Tibial nerve (tissue), 4 donors: Measurements from ENCODE around the gene BMP7.

Source experiments
- EP300 ChIP-seq, 2 donors: sonication (generic); formaldehyde crosslinking; IDR thresholded peaks; one replicate each; pipeline ENCODE4 v1.6.1; 2017; ENCODE audit warnings: antibody characterized with exemption in 2 of 2, mild to moderate bottlenecking in 1 of 2
- POLR2A ChIP-seq, 2 donors: fragments of 450-650 bp; IDR thresholded peaks; one replicate each; pipeline ENCODE4 v1.6.1; 2017; ENCODE audit warnings: antibody characterized with exemption in 2 of 2, mild to moderate bottlenecking in 2 of 2, moderate library complexity in 2 of 2
- TF ChIP-seq, protein P1 (sequence below), 5 experiments: fragments of 200-600 bp in 3 of 5; fragments of 450-650 bp in 2 of 5; sonication (generic) in 3 of 5; IDR thresholded peaks; one replicate each; pipeline ENCODE4 v1.5.1; 2016 to 2019; ENCODE audit warnings: antibody characterized with exemption in 5 of 5, mild to moderate bottlenecking in 3 of 5, moderate library complexity in 2 of 5

GRCh38 chr20:57244221-57244585 lies 22.2 kb downstream of the BMP7 start:
- TF ChIP-seq, protein P1, sequence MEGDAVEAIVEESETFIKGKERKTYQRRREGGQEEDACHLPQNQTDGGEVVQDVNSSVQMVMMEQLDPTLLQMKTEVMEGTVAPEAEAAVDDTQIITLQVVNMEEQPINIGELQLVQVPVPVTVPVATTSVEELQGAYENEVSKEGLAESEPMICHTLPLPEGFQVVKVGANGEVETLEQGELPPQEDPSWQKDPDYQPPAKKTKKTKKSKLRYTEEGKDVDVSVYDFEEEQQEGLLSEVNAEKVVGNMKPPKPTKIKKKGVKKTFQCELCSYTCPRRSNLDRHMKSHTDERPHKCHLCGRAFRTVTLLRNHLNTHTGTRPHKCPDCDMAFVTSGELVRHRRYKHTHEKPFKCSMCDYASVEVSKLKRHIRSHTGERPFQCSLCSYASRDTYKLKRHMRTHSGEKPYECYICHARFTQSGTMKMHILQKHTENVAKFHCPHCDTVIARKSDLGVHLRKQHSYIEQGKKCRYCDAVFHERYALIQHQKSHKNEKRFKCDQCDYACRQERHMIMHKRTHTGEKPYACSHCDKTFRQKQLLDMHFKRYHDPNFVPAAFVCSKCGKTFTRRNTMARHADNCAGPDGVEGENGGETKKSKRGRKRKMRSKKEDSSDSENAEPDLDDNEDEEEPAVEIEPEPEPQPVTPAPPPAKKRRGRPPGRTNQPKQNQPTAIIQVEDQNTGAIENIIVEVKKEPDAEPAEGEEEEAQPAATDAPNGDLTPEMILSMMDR (IDR thresholded peaks at IDR 0.05): no peak
- no peak for TF ChIP-seq POLR2A (IDR thresholded peaks at IDR 0.05)
- no peak for TF ChIP-seq EP300 (IDR thresholded peaks at IDR 0.05)
